OCI-LY3 (cell line): Measurements from ENCODE around the gene TM4SF5.

ENCODE experiments used
- H2AFZ ChIP-seq: fragments of 200-600, 300-600 bp; shearing (Covaris generic); 2 replicates; pipeline ENCODE4 v1.6.0; 2014; ENCODE audit warnings: antibody characterized with exemption, low read depth, low read length
- H3K27ac ChIP-seq: fragments of 200-600, 300-600 bp; sonication (generic); 2 replicates; pipeline ENCODE4 v1.5.1; 2014; ENCODE audit warnings: mild to moderate bottlenecking, low read length, moderate library complexity, mixed read lengths
- H3K27me3 ChIP-seq: fragments of 200-600, 300-600 bp; sonication (generic); 2 replicates; pipeline ENCODE4 v1.6.1; 2014; ENCODE audit warnings: low read depth, low read length, mixed read lengths
- H3K36me3 ChIP-seq: fragments of 200-600, 300-600 bp; sonication (generic); replicated peaks from 2 replicates; pipeline ENCODE3; 2014; ENCODE audit warnings: low read depth, low read length, mixed read lengths
- H3K4me1 ChIP-seq: fragments of 300-600, 200-600 bp; sonication (generic); 2 replicates; pipeline ENCODE4 v1.6.1; 2014; ENCODE audit warnings: low read length, mixed read lengths
- H3K4me2 ChIP-seq: fragments of 200-600, 300-600 bp; sonication (generic); 2 replicates; pipeline ENCODE4 v1.6.1; 2014; ENCODE audit warnings: low read length, mixed read lengths
- H3K4me3 ChIP-seq: fragments of 300-600, 200-600 bp; sonication (generic); 2 replicates; pipeline ENCODE4 v1.5.1; 2014; ENCODE audit warnings: antibody characterized with exemption, mild to moderate bottlenecking, low read length, moderate library complexity
- H3K79me2 ChIP-seq: fragments of 300-600, 200-600 bp; shearing (Covaris generic); 2 replicates; pipeline ENCODE4 v1.6.1; 2014; ENCODE audit warnings: mild to moderate bottlenecking, low read length, mixed read lengths
- H3K9ac ChIP-seq: fragments of 300-600, 200-600 bp; shearing (Covaris generic); 2 replicates; pipeline ENCODE4 v1.6.0; 2014; ENCODE audit warnings: mild to moderate bottlenecking, low read length, moderate library complexity
- H3K9me3 ChIP-seq: fragments of 200-600, 300-600 bp; shearing (Covaris generic); 2 replicates; pipeline ENCODE4 v1.6.1; 2014; ENCODE audit warnings: low read length, mixed read lengths; ENCODE audit not compliant: insufficient read depth
- H4K20me1 ChIP-seq: fragments of 200-600, 300-600 bp; sonication (generic); 2 replicates; pipeline ENCODE4 v1.6.1; 2016; ENCODE audit warnings: low read length, mixed read lengths; ENCODE audit not compliant: insufficient read depth
- EZH2phosphoT487 ChIP-seq: fragments of 200-600 bp; shearing (Covaris generic); IDR thresholded peaks from 2 replicates; pipeline ENCODE4 v1.6.1; 2018; ENCODE audit warnings: antibody characterized with exemption, mixed run types, low read depth
- TF ChIP-seq, protein P1 (sequence below): fragments of 200-600, 300-600 bp; sonication (generic); IDR thresholded peaks from 2 replicates; pipeline ENCODE4 v1.5.1; 2014; ENCODE audit warnings: antibody characterized with exemption, low read length, low read depth

TM4SF5 gene

DNA sequence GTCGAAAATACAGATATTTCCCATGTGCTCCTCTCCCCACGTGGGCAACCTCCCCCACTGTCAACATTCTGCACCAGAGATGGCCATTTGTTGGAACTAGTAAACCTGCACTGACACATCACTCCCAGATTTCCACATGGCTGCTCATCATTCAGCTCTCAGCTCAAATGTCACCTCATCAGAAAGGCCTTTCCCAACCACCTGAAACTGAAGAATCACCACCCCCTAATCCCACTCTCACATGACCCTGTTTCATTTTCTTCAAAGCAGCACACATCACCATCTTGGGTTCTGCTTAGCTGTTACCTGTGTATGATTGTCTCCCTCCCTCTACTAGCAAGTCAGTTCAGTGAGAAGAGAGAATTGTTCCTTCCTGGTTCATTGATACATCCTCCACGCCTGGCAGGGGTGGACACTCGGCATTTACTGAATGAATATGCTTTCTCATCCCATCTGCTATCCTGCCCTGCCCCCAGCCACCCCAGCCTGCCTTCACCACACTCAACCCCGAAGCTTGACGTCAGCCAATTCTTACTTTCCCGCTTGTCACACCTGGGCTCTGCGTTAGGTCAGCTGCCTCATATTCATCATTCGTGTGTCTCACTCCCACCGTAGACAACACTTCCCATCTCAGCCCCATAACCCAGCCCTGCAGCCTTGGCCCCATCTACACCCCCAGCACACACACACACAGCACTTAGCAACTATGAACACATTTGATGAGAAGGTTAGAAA lies 28.9 kb downstream of the TM4SF5 start:
- no peak overlapping the region for H3K27ac ChIP-seq
- no peaks in the 10 kb centered on the region for H3K9me3 ChIP-seq
- H2AFZ ChIP-seq = no peak overlapping the region

DNA sequence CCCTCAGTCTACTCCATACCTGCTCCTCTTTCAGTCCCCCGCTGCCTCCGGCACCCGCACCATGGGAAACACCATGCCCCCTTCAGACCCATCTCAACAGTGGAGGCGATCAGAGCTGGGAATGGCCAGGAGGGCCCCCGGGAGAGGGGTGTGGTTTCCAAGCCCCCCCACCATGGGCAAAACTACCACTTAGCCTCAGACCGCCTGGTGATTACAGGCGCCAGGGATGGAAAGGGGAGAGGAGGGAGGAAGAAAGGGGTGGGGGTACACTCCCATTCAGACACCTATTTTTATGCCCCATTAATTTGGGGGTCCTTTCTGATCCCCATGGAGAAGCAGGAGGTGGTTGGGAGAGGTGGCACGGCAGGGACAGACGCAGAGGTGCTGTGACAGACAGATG lies 30.5 kb downstream of the TM4SF5 start, which contains the start of gene C17orf114:
Gene C17orf114 (minus strand): TSS at position 101 of the 400 bp plus-strand sequence.
- peaks cover 4% of the 10 kb centered on the region for H3K4me1 ChIP-seq
- no peak within 1 kb of the TSS for H2AFZ ChIP-seq
- no peak within 1 kb of the TSS for H3K4me3 ChIP-seq
- H3K9ac ChIP-seq = no peak within 1 kb of the TSS
- no peaks in the 10 kb centered on the region for H4K20me1 ChIP-seq
- no peak within 1 kb of the TSS for H3K4me2 ChIP-seq
- H3K27ac ChIP-seq = no peak within 1 kb of the TSS
- H3K27me3 ChIP-seq = no peaks in the 10 kb centered on the region
- no peaks in the 10 kb centered on the region for H3K79me2 ChIP-seq
- H3K36me3 ChIP-seq = no peaks in the 10 kb centered on the region
- H3K9me3 ChIP-seq = no peaks in the 10 kb centered on the region
- TF ChIP-seq, protein P1, sequence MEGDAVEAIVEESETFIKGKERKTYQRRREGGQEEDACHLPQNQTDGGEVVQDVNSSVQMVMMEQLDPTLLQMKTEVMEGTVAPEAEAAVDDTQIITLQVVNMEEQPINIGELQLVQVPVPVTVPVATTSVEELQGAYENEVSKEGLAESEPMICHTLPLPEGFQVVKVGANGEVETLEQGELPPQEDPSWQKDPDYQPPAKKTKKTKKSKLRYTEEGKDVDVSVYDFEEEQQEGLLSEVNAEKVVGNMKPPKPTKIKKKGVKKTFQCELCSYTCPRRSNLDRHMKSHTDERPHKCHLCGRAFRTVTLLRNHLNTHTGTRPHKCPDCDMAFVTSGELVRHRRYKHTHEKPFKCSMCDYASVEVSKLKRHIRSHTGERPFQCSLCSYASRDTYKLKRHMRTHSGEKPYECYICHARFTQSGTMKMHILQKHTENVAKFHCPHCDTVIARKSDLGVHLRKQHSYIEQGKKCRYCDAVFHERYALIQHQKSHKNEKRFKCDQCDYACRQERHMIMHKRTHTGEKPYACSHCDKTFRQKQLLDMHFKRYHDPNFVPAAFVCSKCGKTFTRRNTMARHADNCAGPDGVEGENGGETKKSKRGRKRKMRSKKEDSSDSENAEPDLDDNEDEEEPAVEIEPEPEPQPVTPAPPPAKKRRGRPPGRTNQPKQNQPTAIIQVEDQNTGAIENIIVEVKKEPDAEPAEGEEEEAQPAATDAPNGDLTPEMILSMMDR = no peak
- no peak for TF ChIP-seq EZH2phosphoT487

More for the DNA sequence above, 28.9 kb downstream of the TM4SF5 start:
- Histone ChIP-seq H3K27me3 (no peaks in the 10 kb centered on the region), H3K79me2 (peaks cover 11% of the 10 kb centered on the region), H3K4me2 (no peak overlapping the region), H3K4me3 (no peak overlapping the region), H4K20me1 (no peaks in the 10 kb centered on the region), H3K9ac (no peak overlapping the region), H3K4me1 (no peaks in the 10 kb centered on the region), H3K36me3 (no peaks in the 10 kb centered on the region)
- TF ChIP-seq EZH2phosphoT487 = no peak
- TF ChIP-seq, protein P1 = no peak

DNA sequence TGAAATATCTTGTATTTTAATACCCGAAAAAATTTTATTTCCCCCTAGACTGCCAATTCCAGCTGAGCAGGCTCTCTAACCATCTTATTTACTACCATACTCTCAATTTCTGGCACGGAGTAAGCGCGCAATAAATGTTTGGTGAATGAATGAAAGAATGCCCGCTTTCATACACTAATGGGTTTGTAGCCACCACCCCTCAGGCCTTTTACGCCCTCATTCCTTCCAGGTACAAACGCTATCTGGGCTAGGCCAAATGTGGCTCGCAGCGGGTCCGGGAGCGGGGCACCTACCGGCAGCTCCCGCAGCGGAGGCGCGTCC lies 34.7 kb downstream of the TM4SF5 start:
- Histone ChIP-seq H3K36me3 (no peaks in the 10 kb centered on the region), H3K79me2 (no peaks in the 10 kb centered on the region), H3K4me3 (peak overlapping the region; percentile 94), H4K20me1 (no peaks in the 10 kb centered on the region), H2AFZ (peak overlapping the region; percentile 74), H3K9ac (peak overlapping the region; percentile 62), H3K27me3 (no peaks in the 10 kb centered on the region), H3K4me1 (peaks cover 9% of the 10 kb centered on the region), H3K4me2 (peak overlapping the region; percentile 91), H3K9me3 (no peaks in the 10 kb centered on the region), H3K27ac (no peak overlapping the region)
- TF ChIP-seq, protein P1 = no peak
- TF ChIP-seq EZH2phosphoT487 = no peak

DNA sequence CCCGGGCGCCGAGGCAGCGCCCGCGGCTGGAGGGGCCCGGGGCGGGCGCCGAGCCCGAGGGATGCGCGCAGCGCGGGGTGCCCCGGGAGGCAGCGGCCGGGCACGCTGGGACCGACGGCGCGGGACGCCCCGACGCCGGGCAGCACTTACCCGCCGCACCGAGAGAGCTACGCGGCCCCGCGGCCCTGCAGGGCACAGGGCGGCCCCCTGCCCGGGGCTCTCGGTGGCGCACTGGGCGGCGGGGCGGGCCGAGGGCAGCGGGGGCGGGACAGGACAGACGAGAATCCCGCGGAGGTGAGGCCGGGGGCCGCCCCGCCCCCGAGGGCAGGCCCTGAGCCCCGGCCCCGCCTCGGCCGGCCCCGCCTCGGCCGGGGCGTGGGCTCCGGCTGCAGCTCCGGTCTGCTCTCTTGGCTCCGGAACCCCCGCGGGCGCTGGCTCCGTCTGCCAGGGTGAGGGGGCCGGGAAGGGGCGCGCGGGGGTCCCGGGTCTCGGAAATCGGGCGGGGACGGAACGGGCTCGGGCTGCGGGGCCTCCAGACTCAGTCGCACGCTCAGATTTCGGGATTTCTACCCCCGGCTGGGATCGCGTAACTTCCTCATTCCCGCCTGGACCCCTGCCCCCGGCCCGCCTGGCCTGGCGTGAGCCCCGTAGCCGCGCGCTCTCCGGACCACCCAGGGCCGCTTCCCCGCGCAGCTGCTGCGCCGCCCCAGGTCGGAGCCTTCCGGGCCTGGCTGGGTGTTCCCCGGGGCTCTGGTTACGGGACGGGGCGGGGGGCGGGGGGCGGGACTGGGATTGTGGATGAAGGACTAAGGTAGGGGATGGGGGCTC lies 35.3 kb downstream of the TM4SF5 start, which contains the start of gene PLD2:
Gene PLD2 (plus strand): TSS at position 376 of the 828 bp plus-strand sequence. CDS start 621 bp downstream, outside the sequence.
- Histone ChIP-seq H3K4me1 (peaks cover 9% of the 10 kb centered on the region), H4K20me1 (no peaks in the 10 kb centered on the region), H3K27ac (no peak within 1 kb of the TSS), H3K27me3 (no peaks in the 10 kb centered on the region), H2AFZ (peak within 1 kb of the TSS; percentile 74), H3K79me2 (no peaks in the 10 kb centered on the region), H3K9me3 (no peaks in the 10 kb centered on the region), H3K4me2 (peak within 1 kb of the TSS; percentile 91), H3K36me3 (no peaks in the 10 kb centered on the region), H3K4me3 (peak within 1 kb of the TSS; percentile 94), H3K9ac (peak within 1 kb of the TSS; percentile 81)
- TF ChIP-seq, protein P1 = no peak
- no peak for TF ChIP-seq EZH2phosphoT487
